HepG2 (cell line): Measurements from ENCODE around the gene TBXA2R. TPM values are rescaled to one million over a fixed set of nuclear protein-coding genes. Genes with fewer than 3 reads are reported as not detected.

ENCODE experiments used
- ASH2L ChIP-seq: fragments of 300-600, 200-600 bp; sonication (generic); IDR thresholded peaks from 2 replicates; pipeline ENCODE4 v1.7.0; 2017; ENCODE audit warnings: low read depth, mild to moderate bottlenecking, moderate library complexity, mixed read lengths, low read length; ENCODE audit not compliant: insufficient read length
- FOXK2 ChIP-seq: fragments of 450-650 bp; IDR thresholded peaks from 2 replicates; pipeline ENCODE4 v1.6.1; 2016
- HES4 ChIP-seq: sonication (generic); formaldehyde crosslinking; IDR thresholded peaks from 2 replicates; pipeline ENCODE4 v1.9.0; 2021; ENCODE audit warnings: mild to moderate bottlenecking, missing genetic modification reagents, borderline replicate concordance
- HNRNPUL1 ChIP-seq: fragments of 200-400 bp; formaldehyde crosslinking; IDR thresholded peaks from 2 replicates; pipeline ENCODE4 v1.6.1; 2017; ENCODE audit warnings: low read depth, mild to moderate bottlenecking, low read length, moderate library complexity
- SRF ChIP-seq: IDR thresholded peaks from 2 replicates; pipeline ENCODE4 v1.6.1; 2011; ENCODE audit warnings: mild to moderate bottlenecking, low read depth, low read length, moderate library complexity
- SUZ12 ChIP-seq: fragments of 150-350 bp; IDR thresholded peaks from 2 replicates; pipeline ENCODE4 v1.6.1; 2014; ENCODE audit warnings: low read depth, low read length
- SYNCRIP ChIP-seq: fragments of 200-400 bp; formaldehyde crosslinking; IDR thresholded peaks from 2 replicates; pipeline ENCODE4 v1.6.1; 2018; ENCODE audit warnings: mild to moderate bottlenecking, low read depth, low read length; ENCODE audit not compliant: insufficient read depth
- ZNF296 ChIP-seq: sonication (generic); formaldehyde crosslinking; conservative IDR thresholded peaks from 2 replicates; pipeline ENCODE4 v1.5.0; 2020; ENCODE audit warnings: mild to moderate bottlenecking, missing genetic modification reagents
- ZNF691 ChIP-seq: sonication (generic); formaldehyde crosslinking; IDR thresholded peaks from 2 replicates; pipeline ENCODE4 v1.4.0; 2020; ENCODE audit warnings: missing genetic modification reagents, low read depth, mild to moderate bottlenecking, borderline replicate concordance
- ZNF768 ChIP-seq: sonication (generic); formaldehyde crosslinking; IDR thresholded peaks from 2 replicates; pipeline ENCODE4 v1.4.0; 2020; ENCODE audit warnings: missing genetic modification reagents
- polyA plus RNA-seq, 8 experiments: library from polyadenylated mRNA; depleted of rRNA in 3 of 8; stranded (reverse) in 7 of 8; unstranded in 1 of 8; fragments of >200 nt; fragmentation: Illumina TruSeq in 4 of 8; extraction: Trizol in 4 of 8; gene quantifications; 2 replicates each; pipeline versions ENCODE4 v1.2.1 to v1.2.3, GENCODE V29; 2011 to 2016; ENCODE audit warnings: low read depth in 4 of 8, missing spikeins in 1 of 8, mixed read lengths in 1 of 8; ENCODE audit not compliant: insufficient read depth in 1 of 8
- total RNA-seq, 5 experiments: library from RNA; depleted of rRNA; stranded (reverse); fragments of >200 nt; fragmentation: Illumina TruSeq; extraction: Trizol; gene quantifications; 2 replicates each; pipeline ENCODE4 v1.2.3, GENCODE V29; 2016; ENCODE audit warnings: low read depth in 1 of 5
- TF ChIP-seq, protein P1 (sequence below): sonication (generic); formaldehyde crosslinking; IDR thresholded peaks from 2 replicates; pipeline ENCODE4 v1.4.0; 2020; ENCODE audit warnings: missing genetic modification reagents
- TF ChIP-seq, protein P2 (sequence below): sonication (generic); formaldehyde crosslinking; IDR thresholded peaks from 2 replicates; pipeline ENCODE4 v1.4.0; 2020; ENCODE audit warnings: mild to moderate bottlenecking, missing genetic modification reagents

TBXA2R gene
- total and polyA plus RNA-seq, 2 of the 13 experiments (the other 11 are each of a cell fraction or from before 2014, with no cell fraction given): 0.09 TPM; not detected in 1

DNA sequence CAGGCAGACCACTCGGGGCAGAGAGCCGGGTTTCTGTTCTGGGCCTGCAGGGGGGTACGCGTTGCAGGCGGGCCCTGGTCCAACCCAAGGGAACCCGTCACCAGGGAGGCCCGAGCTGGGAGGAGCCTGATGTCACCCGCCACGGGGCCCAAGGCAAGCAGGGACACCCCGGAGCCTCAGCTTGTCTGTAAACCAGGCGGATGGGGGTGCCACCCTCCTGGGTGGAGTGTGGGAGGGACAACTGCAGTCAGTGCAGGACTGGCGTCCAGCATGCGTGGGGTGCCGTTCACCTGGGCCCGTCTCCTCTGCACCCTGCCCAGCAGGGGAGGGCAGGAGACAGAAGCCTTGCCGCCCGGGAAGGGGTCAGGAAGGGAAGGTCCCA is 12.9 kb upstream of the TBXA2R start (continued):
- TF ChIP-seq, protein P1, sequence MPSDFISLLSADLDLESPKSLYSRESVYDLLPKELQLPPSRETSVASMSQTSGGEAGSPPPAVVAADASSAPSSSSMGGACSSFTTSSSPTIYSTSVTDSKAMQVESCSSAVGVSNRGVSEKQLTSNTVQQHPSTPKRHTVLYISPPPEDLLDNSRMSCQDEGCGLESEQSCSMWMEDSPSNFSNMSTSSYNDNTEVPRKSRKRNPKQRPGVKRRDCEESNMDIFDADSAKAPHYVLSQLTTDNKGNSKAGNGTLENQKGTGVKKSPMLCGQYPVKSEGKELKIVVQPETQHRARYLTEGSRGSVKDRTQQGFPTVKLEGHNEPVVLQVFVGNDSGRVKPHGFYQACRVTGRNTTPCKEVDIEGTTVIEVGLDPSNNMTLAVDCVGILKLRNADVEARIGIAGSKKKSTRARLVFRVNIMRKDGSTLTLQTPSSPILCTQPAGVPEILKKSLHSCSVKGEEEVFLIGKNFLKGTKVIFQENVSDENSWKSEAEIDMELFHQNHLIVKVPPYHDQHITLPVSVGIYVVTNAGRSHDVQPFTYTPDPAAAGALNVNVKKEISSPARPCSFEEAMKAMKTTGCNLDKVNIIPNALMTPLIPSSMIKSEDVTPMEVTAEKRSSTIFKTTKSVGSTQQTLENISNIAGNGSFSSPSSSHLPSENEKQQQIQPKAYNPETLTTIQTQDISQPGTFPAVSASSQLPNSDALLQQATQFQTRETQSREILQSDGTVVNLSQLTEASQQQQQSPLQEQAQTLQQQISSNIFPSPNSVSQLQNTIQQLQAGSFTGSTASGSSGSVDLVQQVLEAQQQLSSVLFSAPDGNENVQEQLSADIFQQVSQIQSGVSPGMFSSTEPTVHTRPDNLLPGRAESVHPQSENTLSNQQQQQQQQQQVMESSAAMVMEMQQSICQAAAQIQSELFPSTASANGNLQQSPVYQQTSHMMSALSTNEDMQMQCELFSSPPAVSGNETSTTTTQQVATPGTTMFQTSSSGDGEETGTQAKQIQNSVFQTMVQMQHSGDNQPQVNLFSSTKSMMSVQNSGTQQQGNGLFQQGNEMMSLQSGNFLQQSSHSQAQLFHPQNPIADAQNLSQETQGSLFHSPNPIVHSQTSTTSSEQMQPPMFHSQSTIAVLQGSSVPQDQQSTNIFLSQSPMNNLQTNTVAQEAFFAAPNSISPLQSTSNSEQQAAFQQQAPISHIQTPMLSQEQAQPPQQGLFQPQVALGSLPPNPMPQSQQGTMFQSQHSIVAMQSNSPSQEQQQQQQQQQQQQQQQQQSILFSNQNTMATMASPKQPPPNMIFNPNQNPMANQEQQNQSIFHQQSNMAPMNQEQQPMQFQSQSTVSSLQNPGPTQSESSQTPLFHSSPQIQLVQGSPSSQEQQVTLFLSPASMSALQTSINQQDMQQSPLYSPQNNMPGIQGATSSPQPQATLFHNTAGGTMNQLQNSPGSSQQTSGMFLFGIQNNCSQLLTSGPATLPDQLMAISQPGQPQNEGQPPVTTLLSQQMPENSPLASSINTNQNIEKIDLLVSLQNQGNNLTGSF (CRISPR knock-in tag): no peak
- no peak for TF ChIP-seq ZNF768 (CRISPR knock-in tag)
- no peak for TF ChIP-seq ASH2L
- no peak for TF ChIP-seq HES4 (CRISPR knock-in tag)
- TF ChIP-seq SRF: no peak
- TF ChIP-seq SYNCRIP: no peak
- TF ChIP-seq ZNF296: no peak
- no peak for TF ChIP-seq FOXK2
- no peak for TF ChIP-seq HNRNPUL1
- no peak for TF ChIP-seq SUZ12
- TF ChIP-seq ZNF691 (CRISPR knock-in tag): no peak
- TF ChIP-seq, protein P2, sequence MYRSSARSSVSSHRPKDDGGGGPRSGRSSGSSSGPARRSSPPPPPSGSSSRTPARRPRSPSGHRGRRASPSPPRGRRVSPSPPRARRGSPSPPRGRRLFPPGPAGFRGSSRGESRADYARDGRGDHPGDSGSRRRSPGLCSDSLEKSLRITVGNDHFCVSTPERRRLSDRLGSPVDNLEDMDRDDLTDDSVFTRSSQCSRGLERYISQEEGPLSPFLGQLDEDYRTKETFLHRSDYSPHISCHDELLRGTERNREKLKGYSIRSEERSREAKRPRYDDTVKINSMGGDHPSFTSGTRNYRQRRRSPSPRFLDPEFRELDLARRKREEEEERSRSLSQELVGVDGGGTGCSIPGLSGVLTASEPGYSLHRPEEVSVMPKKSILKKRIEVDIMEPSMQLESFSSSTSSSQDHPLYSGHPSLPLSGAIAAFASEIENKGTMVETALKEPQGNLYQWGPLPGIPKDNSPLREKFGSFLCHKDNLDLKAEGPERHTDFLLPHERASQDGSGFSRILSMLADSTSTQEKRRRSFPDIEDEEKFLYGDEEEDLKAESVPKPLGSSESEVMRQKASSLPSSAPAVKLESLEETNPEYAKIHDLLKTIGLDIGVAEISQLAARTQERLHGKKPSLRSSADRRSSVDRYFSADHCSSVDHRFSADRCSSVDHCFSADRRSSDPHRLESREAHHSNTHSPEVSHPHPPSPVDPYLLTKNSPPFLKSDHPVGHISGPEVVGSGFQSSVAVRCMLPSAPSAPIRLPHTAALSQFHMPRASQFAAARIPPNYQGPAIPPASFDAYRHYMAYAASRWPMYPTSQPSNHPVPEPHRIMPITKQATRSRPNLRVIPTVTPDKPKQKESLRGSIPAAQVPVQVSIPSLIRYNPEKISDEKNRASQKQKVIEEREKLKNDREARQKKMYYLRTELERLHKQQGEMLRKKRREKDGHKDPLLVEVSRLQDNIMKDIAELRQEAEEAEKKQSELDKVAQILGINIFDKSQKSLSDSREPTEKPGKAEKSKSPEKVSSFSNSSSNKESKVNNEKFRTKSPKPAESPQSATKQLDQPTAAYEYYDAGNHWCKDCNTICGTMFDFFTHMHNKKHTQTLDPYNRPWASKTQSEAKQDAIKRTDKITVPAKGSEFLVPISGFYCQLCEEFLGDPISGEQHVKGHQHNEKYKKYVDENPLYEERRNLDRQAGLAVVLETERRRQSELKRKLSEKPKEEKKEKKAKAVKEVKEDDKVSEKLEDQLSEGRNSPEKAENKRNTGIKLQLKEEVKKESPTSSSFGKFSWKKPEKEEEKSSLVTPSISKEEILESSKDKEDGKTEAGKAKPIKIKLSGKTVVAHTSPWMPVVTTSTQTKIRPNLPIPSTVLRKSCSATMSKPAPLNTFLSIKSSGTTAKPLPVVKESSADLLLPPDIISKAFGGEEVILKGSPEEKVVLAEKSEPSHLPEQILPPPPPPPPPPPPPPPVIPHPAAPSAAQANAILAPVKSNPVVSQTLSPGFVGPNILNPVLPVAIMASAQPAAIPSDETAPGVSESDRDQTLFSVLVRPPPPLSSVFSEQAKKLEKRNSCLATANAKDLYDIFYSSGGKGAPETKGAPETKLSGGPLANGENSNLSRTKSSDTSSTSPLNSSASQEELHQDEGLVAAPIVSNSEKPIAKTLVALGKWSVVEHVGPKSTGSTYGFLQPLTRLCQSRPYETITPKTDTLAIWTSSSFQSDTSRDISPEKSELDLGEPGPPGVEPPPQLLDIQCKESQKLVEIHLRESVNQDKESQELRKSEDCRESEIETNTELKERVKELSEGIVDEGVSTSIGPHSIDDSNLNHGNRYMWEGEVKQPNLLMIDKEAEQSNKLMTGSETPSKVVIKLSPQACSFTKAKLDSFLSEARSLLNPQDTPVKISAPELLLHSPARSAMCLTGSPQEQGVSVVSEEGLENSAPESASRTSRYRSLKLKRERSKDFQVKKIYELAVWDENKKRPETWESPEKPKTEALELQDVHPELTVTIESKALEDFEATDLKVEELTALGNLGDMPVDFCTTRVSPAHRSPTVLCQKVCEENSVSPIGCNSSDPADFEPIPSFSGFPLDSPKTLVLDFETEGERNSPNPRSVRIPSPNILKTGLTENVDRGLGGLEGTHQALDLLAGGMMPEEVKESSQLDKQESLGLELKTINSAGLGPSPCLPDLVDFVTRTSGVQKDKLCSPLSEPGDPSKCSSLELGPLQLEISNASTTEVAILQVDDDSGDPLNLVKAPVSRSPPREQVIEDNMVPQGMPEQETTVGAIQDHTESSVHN (CRISPR knock-in tag): no peak
